RPMI8226 (cell line): ENCODE measurements around the gene CACNA1F.
A peak's percentile ranks its signal among the peaks of the same experiment; 100 is the strongest.

ENCODE experiments used
- DNase-seq: peaks from one replicate; pipeline ENCODE4 v3.0.0-alpha.2; 2015

The CACNA1F gene

GRCh38 chrX:49257074-49257790, 24.1 kb upstream of the CACNA1F start:
- DNase-seq, result peak; percentile 47

- DNase-seq, result no peak
Observed at GRCh38 chrX:49256268-49256995, 23.3 kb upstream of the CACNA1F start.

- DNase-seq, result no peak
Observed at GRCh38 chrX:49254639-49255038, 21.5 kb upstream of the CACNA1F start.

- DNase-seq, result no peak
Observed at GRCh38 chrX:49251325-49251724, 18.2 kb upstream of the CACNA1F start.

GRCh38 chrX:49250578-49250977, 17.4 kb upstream of the CACNA1F start:
- no peak for DNase-seq

DNA sequence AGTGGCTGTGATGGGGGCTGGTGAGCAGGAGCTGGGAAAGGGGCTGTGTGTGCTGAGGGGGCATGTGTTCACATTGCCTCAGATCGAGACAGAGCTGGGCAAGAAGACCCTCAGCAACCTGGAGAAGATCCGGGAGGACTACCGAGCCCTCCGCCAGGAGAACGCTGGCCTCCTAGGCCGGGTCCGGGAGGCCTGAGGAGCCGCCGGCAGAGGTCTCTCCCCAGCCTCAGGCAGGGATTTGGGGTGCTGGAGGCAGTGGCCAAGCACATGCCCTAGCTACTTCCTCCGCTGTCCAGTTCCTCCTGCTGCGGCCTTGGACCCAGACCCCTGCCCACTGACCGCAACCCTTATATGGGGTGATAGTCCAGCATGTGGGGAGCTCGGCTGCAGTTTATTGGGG, 16.9 kb upstream of the CACNA1F start:
- no peak for DNase-seq

DNA sequence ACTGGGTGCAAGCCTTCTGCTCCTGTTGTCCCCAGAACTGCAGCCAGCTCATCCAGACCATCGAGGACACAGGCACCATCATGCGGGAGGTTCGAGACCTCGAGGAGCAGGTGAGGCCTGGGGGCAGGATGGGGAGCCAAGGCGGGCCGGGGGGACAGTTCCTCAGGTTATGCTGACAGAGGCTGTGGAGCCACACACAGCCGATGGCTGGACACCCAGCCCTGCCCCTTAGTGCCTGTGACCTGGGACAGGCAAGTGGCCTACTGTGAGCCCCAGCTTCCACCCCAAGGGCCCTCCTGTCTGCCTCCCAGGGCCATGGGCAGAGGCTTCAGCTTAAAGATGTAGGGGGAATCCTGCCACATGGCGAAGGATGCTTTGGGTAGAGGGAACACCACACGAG, 16.5 kb upstream of the CACNA1F start:
- no peak for DNase-seq

DNA sequence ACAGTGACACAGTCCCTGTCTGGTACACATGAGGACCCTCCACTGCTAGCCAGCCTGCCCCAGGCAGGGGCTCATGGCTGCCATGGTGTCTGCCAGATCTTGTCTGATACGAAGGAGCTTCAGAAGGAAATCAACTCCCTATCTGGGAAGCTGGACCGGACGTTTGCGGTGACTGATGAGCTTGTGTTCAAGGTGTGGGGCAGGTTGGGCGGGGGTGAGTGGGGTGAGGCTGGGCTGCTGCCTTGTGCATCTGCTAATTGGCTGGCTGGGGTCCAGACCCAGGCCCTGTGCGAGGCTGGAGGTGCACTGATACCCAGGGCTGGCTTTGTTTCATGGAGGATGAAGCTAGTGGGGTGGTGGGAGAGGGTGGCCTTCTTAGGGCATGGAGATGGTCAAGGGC, 15.9 kb upstream of the CACNA1F start:
- no peak for DNase-seq

- no peak for DNase-seq
Observed at GRCh38 chrX:49247916-49248811, 15.0 kb upstream of the CACNA1F start.

DNA sequence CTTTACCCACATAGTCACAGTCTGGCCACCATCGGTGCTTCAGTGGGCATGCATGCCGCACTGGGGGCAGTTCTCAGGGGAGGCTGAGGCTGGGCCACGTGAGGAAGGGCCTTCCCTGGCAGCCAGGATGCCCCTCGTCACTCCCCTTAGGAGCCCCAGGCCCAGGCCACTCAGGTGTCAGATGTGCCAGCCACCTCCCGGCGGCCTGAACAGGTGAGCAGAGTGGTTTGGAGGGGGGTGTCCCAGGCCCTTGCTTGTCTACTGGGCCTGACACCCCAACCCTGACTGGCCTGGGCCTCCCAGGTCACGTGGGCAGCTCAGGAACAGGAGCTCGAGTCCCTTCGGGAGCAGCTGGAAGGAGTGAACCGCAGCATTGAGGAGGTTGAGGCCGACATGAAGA, 14.2 kb upstream of the CACNA1F start:
- DNase-seq, result no peak

DNA sequence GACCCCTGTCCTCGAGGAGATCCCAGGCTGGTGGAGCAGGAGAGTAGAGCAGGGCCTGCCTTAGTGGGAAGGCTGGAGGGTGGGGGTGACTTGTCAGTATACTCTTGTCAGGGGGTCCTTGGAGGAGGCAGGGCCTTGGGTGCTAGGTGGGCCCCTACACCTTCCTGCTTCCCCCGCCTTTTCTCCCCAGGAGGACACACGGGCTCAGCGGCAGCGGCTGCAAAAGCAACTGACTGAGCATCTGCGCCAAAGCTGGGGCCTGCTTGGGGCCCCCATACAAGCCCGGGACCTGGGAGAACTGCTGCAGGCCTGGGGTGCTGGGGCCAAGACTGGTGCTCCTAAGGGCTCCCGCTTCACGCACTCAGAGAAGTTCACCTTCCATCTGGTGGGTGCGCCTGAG, 13.4 kb upstream of the CACNA1F start:
- DNase-seq, result no peak

- no peak for DNase-seq
Observed at GRCh38 chrX:49244207-49244606, 11.1 kb upstream of the CACNA1F start.

DNA sequence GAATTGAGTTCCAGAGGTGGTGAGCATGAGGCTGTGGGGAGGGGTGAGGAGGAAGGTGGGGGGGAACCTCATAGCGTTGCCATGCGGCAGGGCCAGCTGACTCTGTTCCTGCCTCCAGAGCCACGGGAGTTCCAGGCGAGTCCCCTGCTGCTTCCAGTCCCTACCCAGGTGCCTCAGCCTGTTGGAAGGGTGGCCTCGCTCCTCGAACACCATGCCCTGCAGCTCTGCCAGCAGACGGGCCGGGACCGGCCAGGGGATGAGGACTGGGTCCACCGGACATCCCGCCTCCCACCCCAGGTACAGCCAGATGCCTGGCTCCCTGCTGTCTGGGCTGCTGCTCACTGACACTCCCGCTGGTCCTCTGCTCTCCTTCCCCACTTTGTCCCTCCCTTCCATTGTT, 10.0 kb upstream of the CACNA1F start:
- no peak for DNase-seq

DNA sequence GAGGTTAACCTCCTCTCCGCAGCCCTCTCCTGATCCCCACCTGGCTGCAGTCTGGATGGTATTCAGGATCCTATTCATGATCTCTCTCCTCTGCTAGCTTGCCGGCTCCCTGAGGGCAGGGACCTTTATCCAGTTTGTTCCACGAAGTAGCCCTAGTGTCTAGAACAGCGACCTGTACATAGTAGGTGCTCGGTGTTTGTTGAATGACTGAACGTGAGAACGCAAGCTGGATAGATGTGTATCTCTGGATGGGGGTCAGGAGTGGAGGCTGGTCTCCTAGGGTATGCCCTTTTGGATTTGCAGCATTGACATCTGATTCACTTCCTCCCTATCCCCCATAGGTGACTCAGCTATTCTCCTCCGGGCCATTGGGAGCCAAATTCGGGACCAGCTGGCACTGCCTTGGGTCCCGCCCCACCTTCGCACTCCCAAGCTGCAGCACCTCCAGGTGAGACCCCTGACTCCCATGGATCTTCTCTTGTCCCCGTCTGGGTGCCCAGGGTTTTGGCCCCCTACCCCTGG, 9.5 kb upstream of the CACNA1F start:
- DNase-seq, result no peak

DNA sequence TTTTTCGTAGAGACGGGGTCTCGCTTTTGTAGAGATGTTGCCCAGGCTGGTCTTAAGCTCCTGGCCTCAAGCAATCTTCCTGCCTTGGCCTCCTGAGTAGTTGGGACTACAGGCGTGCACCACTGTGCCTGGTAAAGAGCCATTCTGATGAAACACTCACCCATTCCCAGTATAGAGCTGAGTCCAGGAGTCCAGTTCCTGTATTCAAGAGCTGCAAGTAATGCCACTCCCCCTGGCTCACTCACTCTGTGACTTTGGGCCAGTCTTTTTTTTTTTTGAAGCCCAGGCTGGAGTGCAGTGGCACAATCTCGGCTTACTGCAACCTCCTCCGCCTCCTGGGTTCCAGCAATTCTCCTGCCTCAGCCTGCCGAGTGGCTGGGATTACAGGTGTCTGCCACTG, 5.6 kb upstream of the CACNA1F start:
- DNase-seq, result no peak

- no peak for DNase-seq
Observed at GRCh38 chrX:49237060-49237459, 3.9 kb upstream of the CACNA1F start.

DNA sequence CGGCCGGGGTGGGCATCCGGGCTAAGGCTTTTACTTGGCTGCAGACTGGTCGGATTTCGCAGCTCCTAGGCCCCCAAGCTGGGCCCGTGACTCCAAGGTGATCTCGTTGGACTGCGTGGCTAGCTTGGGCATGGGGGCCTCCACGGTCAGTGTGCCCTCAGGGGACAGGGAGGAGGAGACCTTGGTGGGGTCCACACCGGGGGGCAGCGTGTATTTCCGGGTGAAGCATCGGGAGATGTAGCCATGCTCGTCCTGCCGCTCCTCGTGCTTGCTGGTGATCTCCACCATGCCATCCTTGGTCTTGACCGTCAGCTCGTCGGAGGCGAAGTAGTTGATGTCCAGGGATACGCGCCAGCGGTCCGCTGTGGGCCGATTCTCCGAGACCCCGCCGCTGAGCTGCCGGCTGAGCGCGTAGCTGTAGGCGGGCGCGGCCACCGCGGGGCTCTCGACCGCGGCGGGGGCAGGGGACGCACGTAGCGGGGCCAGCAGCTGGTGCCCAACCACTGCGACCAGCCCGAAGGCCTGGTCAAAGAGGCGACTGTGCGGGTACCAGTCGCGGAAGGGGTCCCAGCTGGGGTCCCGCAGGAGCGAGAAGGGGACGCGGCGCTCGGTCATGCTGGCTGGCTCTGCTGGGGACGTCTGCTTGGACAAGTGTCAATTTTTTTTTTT, 881 bp upstream of the CACNA1F start:
- no peak for DNase-seq

DNA sequence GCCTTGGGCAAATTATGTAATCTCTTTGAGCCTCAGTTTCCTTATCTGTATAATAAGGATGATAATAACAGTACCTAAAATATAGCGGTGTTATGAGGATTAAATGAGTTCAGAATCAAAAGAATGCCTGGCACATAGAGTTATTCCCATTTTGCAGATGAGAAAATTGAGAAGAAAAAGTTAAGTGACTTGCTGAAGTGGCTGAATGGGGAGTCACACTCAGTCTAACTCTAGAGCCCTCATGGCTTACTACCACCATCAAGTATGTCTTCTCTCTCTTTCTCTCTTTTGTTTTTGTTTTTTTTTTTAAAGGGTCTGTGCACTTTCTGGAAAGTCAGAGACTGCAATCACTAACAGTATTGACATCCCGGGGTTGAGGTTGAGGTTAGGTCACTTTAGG, 615 bp downstream of the CACNA1F start:
- DNase-seq, result no peak

- DNase-seq, result no peak
Observed at GRCh38 chrX:49231333-49232000, 1.7 kb downstream of the CACNA1F start.

GRCh38 chrX:49230500-49231232, 2.5 kb downstream of the CACNA1F start:
- DNase-seq, result peak; percentile 57

DNA sequence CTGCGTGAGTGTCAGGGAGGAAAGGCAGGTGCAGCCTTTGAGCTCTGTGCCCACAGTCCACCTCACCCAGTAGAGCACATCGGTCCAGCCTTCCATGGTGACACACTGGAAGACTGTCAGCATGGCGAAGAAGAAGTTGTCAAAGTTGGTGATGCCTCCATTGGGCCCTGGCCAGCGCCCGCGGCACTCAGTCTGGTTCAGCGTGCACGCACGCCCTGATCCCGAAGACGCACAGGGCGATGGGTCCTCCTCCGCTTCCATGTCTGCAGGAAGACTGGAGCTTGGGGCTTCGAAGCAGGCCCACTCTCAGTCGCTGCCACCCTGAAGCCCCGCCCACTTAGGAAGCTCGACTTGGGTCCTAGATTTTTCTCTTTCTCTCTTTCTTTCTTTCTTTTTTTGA, 5.0 kb downstream of the CACNA1F start:
- no peak for DNase-seq

- DNase-seq, result no peak
Observed at GRCh38 chrX:49227726-49228125, 5.4 kb downstream of the CACNA1F start.
